ENCODE data around the gene FN1.

FN1 gene

DNA sequence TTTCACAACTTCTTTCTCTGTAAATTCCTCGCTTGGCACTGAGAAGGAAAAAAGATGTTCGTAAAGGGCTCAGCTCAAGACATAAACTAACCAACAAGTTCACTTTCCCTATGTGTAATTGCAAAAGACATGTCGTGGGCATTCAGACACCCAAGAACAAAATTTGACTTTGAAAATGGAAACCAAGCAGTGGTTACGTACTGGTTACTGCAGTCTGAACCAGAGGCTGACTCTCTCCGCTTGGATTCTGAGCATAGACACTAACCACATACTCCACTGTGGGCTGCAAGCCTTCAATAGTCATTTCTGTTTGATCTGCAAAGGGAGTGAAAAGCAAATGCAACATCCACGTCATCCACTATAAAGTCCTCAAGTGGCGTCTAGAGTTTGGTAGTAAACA, 53.9 kb downstream of the FN1 start:
- Histone ChIP-seq H3K27ac (ENCODE audit: low read depth, low read length, severe bottlenecking) (no peak overlapping the region), H3K36me3 (ENCODE audit: control insufficient read depth, insufficient read depth, low read length) (peaks cover 97% of the 10 kb centered on the region), H3K4me3 (ENCODE audit: extremely low read depth, insufficient read depth, low read length, poor library complexity, severe bottlenecking) (no peak overlapping the region), H3K9me3 (ENCODE audit: control insufficient read depth, low read length) (no peaks in the 10 kb centered on the region), H3K4me1 (ENCODE audit: control insufficient read depth, insufficient read depth, low read length, poor library complexity, severe bottlenecking) (no peaks in the 10 kb centered on the region)
- WGBS, 2 experiments (ENCODE audit: insufficient coverage in 2 of 2): 98 to 100% methylated on average over 4 to 5 of the region's 7 CpGs

- H3K4me1 ChIP-seq (ENCODE audit: control insufficient read depth, insufficient read depth, low read length, poor library complexity, severe bottlenecking): no peaks in the 10 kb centered on the region
- WGBS, 2 experiments (ENCODE audit: insufficient coverage in 2 of 2): 95 to 99% methylated on average over 5 of the region's 7 CpGs
- peak overlapping the region; percentile 26 for H3K27ac ChIP-seq (ENCODE audit: low read depth, low read length, severe bottlenecking)
- peaks cover 98% of the 10 kb centered on the region for H3K36me3 ChIP-seq (ENCODE audit: control insufficient read depth, insufficient read depth, low read length)
- no peaks in the 10 kb centered on the region for H3K9me3 ChIP-seq (ENCODE audit: control insufficient read depth, low read length)
- H3K4me3 ChIP-seq (ENCODE audit: extremely low read depth, insufficient read depth, low read length, poor library complexity, severe bottlenecking): no peak overlapping the region
These were observed 55.2 kb downstream of the FN1 start for GRCh38 chr2:215380699-215381098.

DNA sequence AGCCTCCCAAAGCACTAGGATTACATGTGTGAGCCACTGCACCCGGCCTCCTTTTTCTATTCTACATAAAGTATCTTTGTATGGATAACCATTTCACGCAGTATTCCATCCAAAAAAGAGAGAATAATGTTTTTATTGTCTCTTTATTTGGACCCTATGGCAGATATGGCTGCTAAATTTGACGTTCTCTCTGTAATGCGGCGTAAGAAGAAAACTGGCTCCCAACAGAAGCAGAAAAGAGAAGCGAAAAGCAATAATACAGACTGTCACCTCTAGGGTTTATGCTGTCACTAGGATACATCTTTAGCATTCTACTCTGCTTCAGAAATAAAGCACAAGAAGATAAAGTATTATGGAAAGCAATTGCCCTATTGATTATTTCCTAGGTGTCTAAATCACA, 55.9 kb downstream of the FN1 start:
- 97 to 100% methylated on average over 2 to 3 of the region's 6 CpGs for WGBS, 2 experiments (ENCODE audit: insufficient coverage in 2 of 2)
- no peaks in the 10 kb centered on the region for H3K9me3 ChIP-seq (ENCODE audit: control insufficient read depth, low read length)
- peaks cover 98% of the 10 kb centered on the region for H3K36me3 ChIP-seq (ENCODE audit: control insufficient read depth, insufficient read depth, low read length)
- no peak overlapping the region for H3K27ac ChIP-seq (ENCODE audit: low read depth, low read length, severe bottlenecking)
- H3K4me3 ChIP-seq (ENCODE audit: extremely low read depth, insufficient read depth, low read length, poor library complexity, severe bottlenecking): no peak overlapping the region
- no peaks in the 10 kb centered on the region for H3K4me1 ChIP-seq (ENCODE audit: control insufficient read depth, insufficient read depth, low read length, poor library complexity, severe bottlenecking)

GRCh38 chr2:215379039-215379438, 56.8 kb downstream of the FN1 start:
- 94 to 100% methylated on average over 7 of the region's 7 CpGs for WGBS, 2 experiments (ENCODE audit: insufficient coverage in 2 of 2)
- H3K4me1 ChIP-seq (ENCODE audit: control insufficient read depth, insufficient read depth, low read length, poor library complexity, severe bottlenecking): no peaks in the 10 kb centered on the region

DNA sequence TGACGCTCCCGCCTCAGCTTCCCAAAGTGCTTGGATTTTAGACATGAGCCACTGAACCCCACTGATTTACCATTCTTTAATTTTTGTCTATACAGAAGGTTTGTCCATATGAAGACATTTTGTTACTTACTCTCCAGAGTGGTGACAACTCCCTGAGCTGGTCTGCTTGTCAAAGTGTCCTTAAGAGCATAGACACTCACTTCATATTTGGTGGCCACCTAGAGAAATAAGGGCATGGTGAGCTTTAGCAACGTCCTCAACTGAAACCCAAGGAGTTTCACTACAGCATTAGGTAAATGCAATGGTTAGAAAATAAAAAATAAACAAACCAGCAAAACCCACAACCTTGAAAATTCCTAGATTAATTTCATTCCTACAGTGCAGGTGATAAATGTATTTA, 57.8 kb downstream of the FN1 start:
- Histone ChIP-seq H3K9me3 (ENCODE audit: control insufficient read depth, low read length) (no peaks in the 10 kb centered on the region), H3K4me3 (ENCODE audit: extremely low read depth, insufficient read depth, low read length, poor library complexity, severe bottlenecking) (no peak overlapping the region), H3K36me3 (ENCODE audit: control insufficient read depth, insufficient read depth, low read length) (peaks cover 98% of the 10 kb centered on the region), H3K27ac (ENCODE audit: low read depth, low read length, severe bottlenecking) (no peak overlapping the region), H3K4me1 (ENCODE audit: control insufficient read depth, insufficient read depth, low read length, poor library complexity, severe bottlenecking) (no peaks in the 10 kb centered on the region)
- 100% methylated on average over 2 of the region's 3 CpGs for WGBS, 2 experiments (ENCODE audit: insufficient coverage in 2 of 2)

More at GRCh38 chr2:215379039-215379438, 56.8 kb downstream of the FN1 start:
- H3K4me3 ChIP-seq (ENCODE audit: extremely low read depth, insufficient read depth, low read length, poor library complexity, severe bottlenecking): no peak overlapping the region
- no peaks in the 10 kb centered on the region for H3K9me3 ChIP-seq (ENCODE audit: control insufficient read depth, low read length)
- H3K36me3 ChIP-seq (ENCODE audit: control insufficient read depth, insufficient read depth, low read length): peaks cover 99% of the 10 kb centered on the region
- peak overlapping the region; percentile 4 for H3K27ac ChIP-seq (ENCODE audit: low read depth, low read length, severe bottlenecking)

DNA sequence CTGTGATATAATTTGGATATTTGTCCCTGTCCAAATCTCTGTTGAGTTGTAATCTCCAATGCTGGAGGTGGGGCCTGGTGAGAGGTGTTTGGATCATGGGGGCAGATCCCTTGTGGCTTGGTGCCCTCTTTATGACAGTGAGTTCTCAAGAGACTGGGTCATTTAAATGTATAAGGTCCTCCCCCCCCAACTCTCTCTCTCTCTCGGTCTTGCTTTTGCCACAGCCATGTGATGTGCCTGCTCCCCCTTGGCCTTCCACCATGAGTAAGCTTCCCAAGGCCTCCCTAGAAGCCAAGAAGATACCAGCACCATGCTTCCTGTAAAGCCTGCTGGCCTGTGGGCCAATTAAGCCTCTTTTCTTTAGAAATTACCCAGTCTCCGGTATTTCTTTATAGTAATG, 58.6 kb downstream of the FN1 start:
- Histone ChIP-seq H3K4me1 (ENCODE audit: control insufficient read depth, insufficient read depth, low read length, poor library complexity, severe bottlenecking) (no peaks in the 10 kb centered on the region), H3K4me3 (ENCODE audit: extremely low read depth, insufficient read depth, low read length, poor library complexity, severe bottlenecking) (no peak overlapping the region), H3K27ac (ENCODE audit: low read depth, low read length, severe bottlenecking) (peak overlapping the region; percentile 23), H3K36me3 (ENCODE audit: control insufficient read depth, insufficient read depth, low read length) (peaks cover 94% of the 10 kb centered on the region), H3K9me3 (ENCODE audit: control insufficient read depth, low read length) (no peaks in the 10 kb centered on the region)
- WGBS, 2 experiments (ENCODE audit: insufficient coverage in 2 of 2): 100% methylated on average over 1 of the region's 2 CpGs; no CpG with 5 or more reads in 1 of the 2 experiments

GRCh38 chr2:215376103-215376780, 59.6 kb downstream of the FN1 start:
- H3K36me3 ChIP-seq (ENCODE audit: control insufficient read depth, insufficient read depth, low read length): peaks cover 94% of the 10 kb centered on the region
- 92 to 99% methylated on average over 4 to 5 of the region's 9 CpGs for WGBS, 2 experiments (ENCODE audit: insufficient coverage in 2 of 2)
- no peaks in the 10 kb centered on the region for H3K9me3 ChIP-seq (ENCODE audit: control insufficient read depth, low read length)
- no peak overlapping the region for H3K27ac ChIP-seq (ENCODE audit: low read depth, low read length, severe bottlenecking)
- no peak overlapping the region for H3K4me3 ChIP-seq (ENCODE audit: extremely low read depth, insufficient read depth, low read length, poor library complexity, severe bottlenecking)
- no peaks in the 10 kb centered on the region for H3K4me1 ChIP-seq (ENCODE audit: control insufficient read depth, insufficient read depth, low read length, poor library complexity, severe bottlenecking)

DNA sequence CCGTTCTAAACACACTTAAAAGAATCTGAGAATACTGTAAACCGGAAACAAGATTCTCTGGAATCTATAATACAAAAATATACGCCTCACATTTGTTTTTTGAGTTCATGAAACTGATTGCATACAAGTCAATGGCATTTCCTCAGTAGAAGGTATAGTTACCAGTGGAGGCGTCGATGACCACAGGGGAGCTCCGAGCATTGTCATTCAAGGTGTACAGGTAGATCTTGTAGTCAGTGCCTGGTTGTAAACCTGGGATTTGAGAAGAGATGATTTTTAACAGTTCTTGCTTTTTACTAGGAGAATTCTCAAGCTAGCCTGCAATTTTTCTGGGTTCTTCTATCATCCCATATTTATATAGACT, 60.4 kb downstream of the FN1 start:
- Histone ChIP-seq H3K4me3 (ENCODE audit: extremely low read depth, insufficient read depth, low read length, poor library complexity, severe bottlenecking) (no peak overlapping the region), H3K9me3 (ENCODE audit: control insufficient read depth, low read length) (no peaks in the 10 kb centered on the region), H3K27ac (ENCODE audit: low read depth, low read length, severe bottlenecking) (peak overlapping the region; percentile 36), H3K36me3 (ENCODE audit: control insufficient read depth, insufficient read depth, low read length) (peaks cover 94% of the 10 kb centered on the region), H3K4me1 (ENCODE audit: control insufficient read depth, insufficient read depth, low read length, poor library complexity, severe bottlenecking) (no peaks in the 10 kb centered on the region)
- WGBS, 2 experiments (ENCODE audit: insufficient coverage in 2 of 2): 98 to 100% methylated on average over 3 to 4 of the region's 6 CpGs

GRCh38 chr2:215374642-215375466, 61.0 kb downstream of the FN1 start:
- Histone ChIP-seq H3K4me3 (ENCODE audit: extremely low read depth, insufficient read depth, low read length, poor library complexity, severe bottlenecking) (no peak overlapping the region), H3K27ac (ENCODE audit: low read depth, low read length, severe bottlenecking) (no peak overlapping the region), H3K9me3 (ENCODE audit: control insufficient read depth, low read length) (no peaks in the 10 kb centered on the region), H3K36me3 (ENCODE audit: control insufficient read depth, insufficient read depth, low read length) (peaks cover 94% of the 10 kb centered on the region), H3K4me1 (ENCODE audit: control insufficient read depth, insufficient read depth, low read length, poor library complexity, severe bottlenecking) (no peaks in the 10 kb centered on the region)
- 98 to 100% methylated on average over 8 to 10 of the region's 10 CpGs for WGBS, 2 experiments (ENCODE audit: insufficient coverage in 2 of 2)

DNA sequence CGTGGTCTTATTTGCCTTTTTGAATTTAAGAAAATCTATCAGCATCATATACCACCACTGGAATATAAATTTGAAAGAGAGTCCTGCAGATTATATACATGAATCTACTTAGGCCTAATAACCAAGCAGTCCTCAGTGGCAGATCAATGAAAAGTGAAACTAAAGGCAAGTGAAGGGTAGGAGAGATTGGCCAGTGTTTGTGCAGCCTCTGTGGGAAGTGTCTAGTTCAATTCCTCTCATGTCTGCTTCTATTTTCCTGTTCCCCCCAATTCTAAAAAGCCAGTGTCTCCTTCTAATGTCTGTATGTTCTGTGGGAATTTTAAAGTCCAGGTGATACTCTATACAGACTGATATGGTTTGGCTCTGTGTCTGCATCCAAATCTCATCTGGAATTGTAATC, 61.9 kb downstream of the FN1 start:
- Histone ChIP-seq H3K36me3 (ENCODE audit: control insufficient read depth, insufficient read depth, low read length) (peaks cover 94% of the 10 kb centered on the region), H3K9me3 (ENCODE audit: control insufficient read depth, low read length) (no peaks in the 10 kb centered on the region), H3K27ac (ENCODE audit: low read depth, low read length, severe bottlenecking) (no peak overlapping the region), H3K4me3 (ENCODE audit: extremely low read depth, insufficient read depth, low read length, poor library complexity, severe bottlenecking) (no peak overlapping the region), H3K4me1 (ENCODE audit: control insufficient read depth, insufficient read depth, low read length, poor library complexity, severe bottlenecking) (no peaks in the 10 kb centered on the region)
- WGBS, 2 experiments (ENCODE audit: insufficient coverage in 2 of 2): no CpG with 5 or more reads among the region's 1 CpG

Measured in mesodermal cell (in vitro differentiated cells).